ENCODE data around the gene PHC2. TPM values are rescaled to one million over a fixed set of nuclear protein-coding genes. Genes with fewer than 3 reads are reported as not detected.

The PHC2 gene
- total RNA-seq, 1 donor from 2014 or later = 65.0 TPM

DNA sequence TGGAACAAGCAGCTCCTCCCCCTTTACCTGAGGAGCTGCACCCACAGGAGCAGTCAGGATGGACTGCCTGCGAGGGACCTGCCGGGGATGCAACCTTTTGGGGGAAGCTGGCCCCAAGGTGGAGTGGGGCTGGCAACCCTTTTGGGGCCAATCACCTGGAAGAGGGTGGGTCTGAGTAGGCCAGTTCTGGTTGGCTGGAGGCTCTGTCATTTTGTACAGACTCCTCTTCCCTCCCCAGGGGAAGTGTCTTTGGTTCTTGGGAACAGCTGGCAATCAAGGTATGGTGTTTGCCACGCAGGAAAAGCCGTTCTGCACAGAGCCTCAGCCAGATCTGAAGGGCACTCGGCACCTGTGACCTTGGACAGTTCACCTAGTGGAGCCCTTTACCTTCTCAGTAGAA lies 109.7 kb downstream of the PHC2 start:
- H3K9me3 Mint-ChIP-seq = no peaks in the 10 kb centered on the region
- H4K20me1 ChIP-seq (ENCODE audit: low read depth) = peaks cover 7% of the 10 kb centered on the region
- peaks cover 6% of the 10 kb centered on the region for H3K36me3 ChIP-seq
- H3K4me1 Mint-ChIP-seq = peaks cover 17% of the 10 kb centered on the region
- H3K4me3 ChIP-seq = no peak overlapping the region
- H3K36me3 Mint-ChIP-seq = peaks cover 21% of the 10 kb centered on the region
- H3K9me3 ChIP-seq (ENCODE audit: low read depth) = no peaks in the 10 kb centered on the region
- peaks cover 17% of the 10 kb centered on the region for H3F3A ChIP-seq (ENCODE audit: low read depth)
- H3K27me3 ChIP-seq = no peaks in the 10 kb centered on the region
- H3K4me1 ChIP-seq = peaks cover 7% of the 10 kb centered on the region
- H3K27ac ChIP-seq = no peak overlapping the region
- H3K9ac ChIP-seq = no peak overlapping the region
- peaks cover 8% of the 10 kb centered on the region for H3K27me3 Mint-ChIP-seq (ENCODE audit: insufficient read depth, low read depth)
- no peak overlapping the region for H3K4me3 Mint-ChIP-seq
- no peaks in the 10 kb centered on the region for H3K79me2 ChIP-seq (ENCODE audit: low read depth)
- no peak overlapping the region for H3K4me2 ChIP-seq
- no peak for DNase-seq (ENCODE audit: low spot score)
- no peak overlapping the region for H2AFZ ChIP-seq (replicated peaks)
- H3K27ac Mint-ChIP-seq = no peak overlapping the region
- no peak for TF ChIP-seq EZH2phosphoT487 (IDR thresholded peaks at IDR 0.05)
- TF ChIP-seq, protein P1, sequence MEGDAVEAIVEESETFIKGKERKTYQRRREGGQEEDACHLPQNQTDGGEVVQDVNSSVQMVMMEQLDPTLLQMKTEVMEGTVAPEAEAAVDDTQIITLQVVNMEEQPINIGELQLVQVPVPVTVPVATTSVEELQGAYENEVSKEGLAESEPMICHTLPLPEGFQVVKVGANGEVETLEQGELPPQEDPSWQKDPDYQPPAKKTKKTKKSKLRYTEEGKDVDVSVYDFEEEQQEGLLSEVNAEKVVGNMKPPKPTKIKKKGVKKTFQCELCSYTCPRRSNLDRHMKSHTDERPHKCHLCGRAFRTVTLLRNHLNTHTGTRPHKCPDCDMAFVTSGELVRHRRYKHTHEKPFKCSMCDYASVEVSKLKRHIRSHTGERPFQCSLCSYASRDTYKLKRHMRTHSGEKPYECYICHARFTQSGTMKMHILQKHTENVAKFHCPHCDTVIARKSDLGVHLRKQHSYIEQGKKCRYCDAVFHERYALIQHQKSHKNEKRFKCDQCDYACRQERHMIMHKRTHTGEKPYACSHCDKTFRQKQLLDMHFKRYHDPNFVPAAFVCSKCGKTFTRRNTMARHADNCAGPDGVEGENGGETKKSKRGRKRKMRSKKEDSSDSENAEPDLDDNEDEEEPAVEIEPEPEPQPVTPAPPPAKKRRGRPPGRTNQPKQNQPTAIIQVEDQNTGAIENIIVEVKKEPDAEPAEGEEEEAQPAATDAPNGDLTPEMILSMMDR (IDR thresholded peaks at IDR 0.05) = no peak
- no peak for TF ChIP-seq EZH2 (IDR thresholded peaks at IDR 0.05)

DNA sequence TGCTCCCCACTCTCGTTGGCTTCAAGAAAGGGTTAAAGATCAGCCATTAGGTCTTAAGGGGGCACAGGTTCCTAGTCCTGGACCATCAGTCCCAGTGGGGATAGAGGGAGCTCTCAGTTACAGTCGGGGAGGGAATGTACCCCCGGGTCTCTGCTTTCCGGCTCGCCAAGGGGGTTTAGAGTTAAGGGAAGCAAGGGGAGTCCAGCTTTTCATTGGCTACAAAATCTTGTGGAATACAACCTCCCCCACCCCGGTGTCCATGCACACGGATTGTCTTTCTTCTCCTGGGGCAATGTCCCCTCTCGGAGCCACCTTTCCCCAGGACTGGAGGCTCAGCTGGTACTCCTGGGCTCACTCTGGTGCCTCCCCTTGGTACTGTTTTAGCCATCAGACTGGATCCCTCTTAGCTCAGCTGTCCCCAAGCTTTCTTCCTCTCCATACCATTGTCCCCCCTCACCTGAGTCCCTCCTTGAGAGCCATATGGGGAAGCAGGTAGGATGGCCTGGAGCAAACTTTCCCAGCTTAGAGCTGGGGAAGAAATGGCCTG lies 110.2 kb downstream of the PHC2 start, which contains the start of gene A3GALT2:
A3GALT2 (minus strand) TSS at position 480 of the 547 bp plus-strand sequence; CDS start at position 480, 0 bp downstream.
- Mint-ChIP-seq H3K27me3 (ENCODE audit: insufficient read depth, low read depth) (peaks cover 8% of the 10 kb centered on the region), H3K4me1 (peaks cover 22% of the 10 kb centered on the region), H3K27ac (no peak within 1 kb of the TSS), H3K36me3 (peaks cover 17% of the 10 kb centered on the region), H3K9me3 (no peaks in the 10 kb centered on the region), H3K4me3 (no peak within 1 kb of the TSS)
- DNase-seq (ENCODE audit: low spot score) = no peak
- no peak within 1 kb of the TSS for H3K27ac ChIP-seq
- H3K36me3 ChIP-seq = peaks cover under 1% of the 10 kb centered on the region
- H3F3A ChIP-seq (ENCODE audit: low read depth) = peaks cover 12% of the 10 kb centered on the region
- no peaks in the 10 kb centered on the region for H3K79me2 ChIP-seq (ENCODE audit: low read depth)
- H3K4me3 ChIP-seq = no peak within 1 kb of the TSS
- peaks cover 7% of the 10 kb centered on the region for H3K4me1 ChIP-seq
- H3K9ac ChIP-seq = no peak within 1 kb of the TSS
- no peaks in the 10 kb centered on the region for H3K9me3 ChIP-seq (ENCODE audit: low read depth)
- H4K20me1 ChIP-seq (ENCODE audit: low read depth) = peaks cover 2% of the 10 kb centered on the region
- no peak for TF ChIP-seq EZH2phosphoT487 (IDR thresholded peaks at IDR 0.05)
- TF ChIP-seq, protein P1 (IDR thresholded peaks at IDR 0.05) = no peak
- no peak for TF ChIP-seq EZH2 (IDR thresholded peaks at IDR 0.05)
- no peak within 1 kb of the TSS for H2AFZ ChIP-seq (replicated peaks)
- no peaks in the 10 kb centered on the region for H3K27me3 ChIP-seq
- H3K4me2 ChIP-seq = no peak within 1 kb of the TSS

DNA sequence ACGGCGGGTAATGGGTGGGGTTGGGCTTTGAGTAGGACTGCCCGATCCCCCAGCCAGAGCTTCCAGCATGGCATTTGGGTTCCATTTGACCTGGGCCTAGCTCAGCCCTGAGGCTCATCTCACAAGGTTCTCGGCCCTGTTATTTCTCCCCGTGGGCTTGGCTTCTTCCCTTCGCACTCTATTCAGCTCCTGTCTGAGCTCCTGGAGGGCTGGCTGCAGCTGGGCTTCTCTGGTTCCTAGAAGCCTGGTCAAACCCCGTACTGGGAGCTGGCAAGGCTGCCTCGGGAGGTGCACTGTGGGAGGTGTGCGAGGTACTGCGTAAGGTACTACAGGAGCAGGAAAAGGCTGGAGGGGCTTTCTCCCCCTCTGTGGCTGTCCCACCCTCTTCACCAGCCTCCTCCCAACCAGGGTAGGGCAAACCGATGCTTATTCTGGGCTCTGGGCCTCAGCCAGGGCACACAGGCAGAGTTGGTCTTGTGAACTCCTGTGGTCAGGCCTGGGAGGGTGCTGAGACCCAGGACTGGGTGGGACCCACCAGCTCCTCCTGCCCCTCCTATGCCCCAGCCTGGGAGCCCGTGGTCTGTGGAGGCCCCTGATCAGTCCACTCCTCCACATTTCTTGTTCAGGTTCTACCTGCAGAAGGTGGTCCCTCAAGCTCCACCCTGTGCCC lies 110.8 kb downstream of the PHC2 start:
- H3K79me2 ChIP-seq (ENCODE audit: low read depth) = no peaks in the 10 kb centered on the region
- no peak overlapping the region for H3K27ac ChIP-seq
- no peak overlapping the region for H3K4me3 ChIP-seq
- H3K9ac ChIP-seq = no peak overlapping the region
- no peaks in the 10 kb centered on the region for H3K36me3 ChIP-seq
- H2AFZ ChIP-seq (replicated peaks) = no peak overlapping the region
- H3K27me3 ChIP-seq = no peaks in the 10 kb centered on the region
- H3F3A ChIP-seq (ENCODE audit: low read depth) = peaks cover 9% of the 10 kb centered on the region
- no peak for DNase-seq (ENCODE audit: low spot score)
- peaks cover 7% of the 10 kb centered on the region for H3K4me1 ChIP-seq
- Mint-ChIP-seq H3K4me3 (no peak overlapping the region), H3K36me3 (peaks cover 14% of the 10 kb centered on the region), H3K9me3 (no peaks in the 10 kb centered on the region), H3K4me1 (peaks cover 25% of the 10 kb centered on the region), H3K27ac (no peak overlapping the region), H3K27me3 (ENCODE audit: insufficient read depth, low read depth) (peaks cover 8% of the 10 kb centered on the region)
- no peaks in the 10 kb centered on the region for H4K20me1 ChIP-seq (ENCODE audit: low read depth)
- no peaks in the 10 kb centered on the region for H3K9me3 ChIP-seq (ENCODE audit: low read depth)
- no peak overlapping the region for H3K4me2 ChIP-seq
- TF ChIP-seq EZH2 (IDR thresholded peaks at IDR 0.05) (no peak), EZH2phosphoT487 (IDR thresholded peaks at IDR 0.05) (no peak)
- TF ChIP-seq, protein P1 (IDR thresholded peaks at IDR 0.05) = no peak
